H1 (cell line): Measurements from ENCODE around the gene RAB9B. TPM values are rescaled to one million over a fixed set of nuclear protein-coding genes. Genes with fewer than 3 reads are reported as not detected.

Experiments used
- CTCF ChIA-PET: fragments of 300-600 bp; sonication (Branson Sonifier 250); formaldehyde crosslinking; loops from one replicate; lab custom pipeline; 2021; ENCODE audit not compliant: partially characterized antibody; lab: Charles Lee
- POLR2A ChIA-PET: fragments of 300-600 bp; sonication (Branson Sonifier 250); formaldehyde crosslinking; loops from one replicate; lab custom pipeline; 2021; ENCODE audit warnings: inconsistent platforms; ENCODE audit not compliant: partially characterized antibody; lab: Charles Lee
- DNase-seq, 2 experiments: peaks; one replicate each; pipeline versions ENCODE4 v3.0.0 to v3.0.0-alpha.2; 2010 to 2022; ENCODE audit warnings: low spot score in 2 of 2, low read depth in 1 of 2, mixed read lengths in 1 of 2
- FAIRE-seq: peaks from 2 replicates; lab custom pipeline; 2011; peaks lifted over from hg19 to GRCh38; lab: Jason Lieb, UNC
- H2AFZ ChIP-seq: 2 replicates; pipeline ENCODE4 v1.8.1; 2012; ENCODE audit warnings: low read length, inconsistent platforms
- H2AK5ac ChIP-seq: 2 replicates; pipeline ENCODE4 v1.6.1; 2013; ENCODE audit warnings: low read depth, low read length
- H2BK120ac ChIP-seq: replicated peaks from 2 replicates; pipeline ENCODE3; 2013; ENCODE audit warnings: low read depth, low read length, inconsistent platforms
- H2BK12ac ChIP-seq: 2 replicates; pipeline ENCODE4 v1.6.1; 2013; ENCODE audit warnings: low read depth, low read length
- H2BK15ac ChIP-seq: 2 replicates; pipeline ENCODE4 v1.6.1; 2013; ENCODE audit warnings: low read length
- H2BK20ac ChIP-seq: 2 replicates; pipeline ENCODE4 v1.6.1; 2013; ENCODE audit warnings: low read length
- H2BK5ac ChIP-seq: 2 replicates; pipeline ENCODE4 v1.6.1; 2013; ENCODE audit warnings: low read depth, low read length
- H3K14ac ChIP-seq: 2 replicates; pipeline ENCODE4 v1.6.1; 2013; ENCODE audit warnings: inconsistent platforms; ENCODE audit not compliant: insufficient read length
- H3K18ac ChIP-seq: 2 replicates; pipeline ENCODE4 v1.6.1; 2013; ENCODE audit warnings: low read length; ENCODE audit errors: extremely low read depth
- H3K23ac ChIP-seq: 2 replicates; pipeline ENCODE4 v1.6.1; 2013; ENCODE audit warnings: inconsistent platforms; ENCODE audit not compliant: insufficient read length
- H3K23me2 ChIP-seq: 2 replicates; pipeline ENCODE4 v1.6.1; 2013; ENCODE audit warnings: low read depth, low read length
- H3K27ac ChIP-seq: 2 replicates; pipeline ENCODE4 v1.6.1; 2011; ENCODE audit warnings: low read depth, low read length, inconsistent platforms
- H3K27me3 ChIP-seq, 4 experiments: replicated peaks in 1 of 4; 1 replicate in 1 of 4; 2 replicates in 3 of 4; pipeline versions ENCODE4 v1.6.1 to v1.8.1; 2011 to 2013; ENCODE audit warnings: low read length in 3 of 4, mild to moderate bottlenecking in 3 of 4, inconsistent platforms in 2 of 4, mixed read lengths in 2 of 4, moderate library complexity in 1 of 4; ENCODE audit not compliant: control insufficient read depth in 3 of 4, insufficient read depth in 3 of 4; ENCODE audit errors: extremely low read depth in 1 of 4
- H3K36me3 ChIP-seq, 4 experiments: 2 replicates each; pipeline versions ENCODE4 v1.6.1 to v1.8.1; 2011 to 2013; ENCODE audit warnings: mild to moderate bottlenecking in 4 of 4, low read length in 3 of 4, moderate library complexity in 2 of 4, control low read depth in 1 of 4, inconsistent platforms in 1 of 4; ENCODE audit not compliant: insufficient read depth in 4 of 4, control insufficient read depth in 2 of 4
- H3K4ac ChIP-seq: replicated peaks from 2 replicates; pipeline ENCODE3; 2013; ENCODE audit warnings: low read length, low read depth, mixed read lengths, inconsistent platforms; ENCODE audit not compliant: insufficient read length
- H3K4me1 ChIP-seq, 4 experiments: replicated peaks in 1 of 4; 1 replicate in 1 of 4; 2 replicates in 3 of 4; pipeline versions ENCODE4 v1.6.1 to v1.8.1; 2011 to 2013; ENCODE audit warnings: low read length in 3 of 4, inconsistent platforms in 2 of 4, mixed read lengths in 1 of 4; ENCODE audit not compliant: insufficient read depth in 4 of 4, control insufficient read depth in 3 of 4
- H3K4me2 ChIP-seq, 2 experiments: 2 replicates each; pipeline versions ENCODE4 v1.6.1 to v1.8.1; 2011 to 2013; ENCODE audit warnings: low read depth in 2 of 2, low read length in 2 of 2, control low read depth in 1 of 2, inconsistent platforms in 1 of 2, mild to moderate bottlenecking in 1 of 2; ENCODE audit not compliant: insufficient read depth in 1 of 2
- H3K4me3 ChIP-seq, 4 experiments: fragments of 200-600, 300-600 bp in 1 of 4; sonication (generic), shearing (Covaris generic), sonication (Bioruptor Twin) in 1 of 4; 2 replicates each; pipeline versions ENCODE4 v1.5.1 to v1.8.1; 2011 to 2016; ENCODE audit warnings: low read length in 4 of 4, low read depth in 3 of 4, control low read depth in 2 of 4, inconsistent platforms in 2 of 4, mild to moderate bottlenecking in 2 of 4, mixed read lengths in 1 of 4, moderate library complexity in 1 of 4; ENCODE audit not compliant: insufficient read depth in 2 of 4; ENCODE audit errors: extremely low read depth in 1 of 4
- H3K56ac ChIP-seq: replicated peaks from 2 replicates; pipeline ENCODE3; 2013; ENCODE audit warnings: low read depth, mild to moderate bottlenecking, mixed read lengths, low read length, inconsistent platforms; ENCODE audit not compliant: insufficient read length
- H3K79me1 ChIP-seq: 2 replicates; pipeline ENCODE4 v1.6.1; 2013; ENCODE audit warnings: low read depth, low read length, control low read depth
- H3K79me2 ChIP-seq, 2 experiments: 2 replicates each; pipeline versions ENCODE4 v1.6.1 to v1.8.1; 2012 to 2013; ENCODE audit warnings: low read length in 2 of 2, mild to moderate bottlenecking in 2 of 2, inconsistent platforms in 1 of 2; ENCODE audit not compliant: insufficient read depth in 2 of 2, control insufficient read depth in 1 of 2
- H3K9ac ChIP-seq, 4 experiments: replicated peaks in 1 of 4; 1 replicate in 1 of 4; 2 replicates in 3 of 4; pipeline versions ENCODE4 v1.6.1 to v1.8.1; 2011 to 2013; ENCODE audit warnings: low read depth in 3 of 4, low read length in 3 of 4, control low read depth in 2 of 4, mild to moderate bottlenecking in 2 of 4, moderate library complexity in 2 of 4, inconsistent platforms in 1 of 4; ENCODE audit errors: extremely low read depth in 1 of 4
- H3K9me3 ChIP-seq, 2 experiments: 2 replicates each; pipeline versions ENCODE4 v1.6.1 to v1.8.1; 2012 to 2013; ENCODE audit warnings: mild to moderate bottlenecking in 2 of 2, moderate library complexity in 2 of 2, control low read depth in 1 of 2, inconsistent platforms in 1 of 2, low read depth in 1 of 2, low read length in 1 of 2, mixed read lengths in 1 of 2; ENCODE audit not compliant: insufficient read depth in 2 of 2
- H4K20me1 ChIP-seq, 2 experiments: replicated peaks in 1 of 2; 2 replicates each; pipeline versions ENCODE3 to v1.8.1; 2011 to 2013; ENCODE audit warnings: inconsistent platforms in 2 of 2, low read length in 2 of 2, mild to moderate bottlenecking in 1 of 2; ENCODE audit not compliant: insufficient read depth in 2 of 2, control insufficient read depth in 1 of 2
- H4K5ac ChIP-seq: 2 replicates; pipeline ENCODE4 v1.6.1; 2013; ENCODE audit warnings: low read length, low read depth, mixed read lengths, inconsistent platforms; ENCODE audit not compliant: insufficient read length
- H4K8ac ChIP-seq: 2 replicates; pipeline ENCODE4 v1.8.0; 2013; ENCODE audit warnings: mild to moderate bottlenecking, moderate library complexity, low read length, inconsistent platforms; ENCODE audit not compliant: insufficient read depth; ENCODE audit errors: extremely low read depth
- H4K91ac ChIP-seq: replicated peaks from 2 replicates; pipeline ENCODE3; 2013; ENCODE audit warnings: low read length, mixed read lengths, inconsistent platforms; ENCODE audit not compliant: insufficient read length
- BCL11A ChIP-seq, 2 experiments: IDR thresholded peaks; one replicate each; pipeline ENCODE4 v1.6.1; 2011; ENCODE audit warnings: low read depth in 2 of 2, low read length in 2 of 2, mild to moderate bottlenecking in 2 of 2
- BRCA1 ChIP-seq: IDR thresholded peaks from 2 replicates; pipeline ENCODE4 v1.6.1; 2012; ENCODE audit warnings: low read depth, low read length, improper control_type of control experiment
- CHD1 ChIP-seq: IDR thresholded peaks from 2 replicates; pipeline ENCODE4 v1.6.1; 2012; ENCODE audit warnings: low read depth, low read length, improper control_type of control experiment
- CTBP2 ChIP-seq: IDR thresholded peaks from 2 replicates; pipeline ENCODE4 v1.7.0; 2011; ENCODE audit warnings: borderline replicate concordance, mild to moderate bottlenecking, moderate library complexity, mixed read lengths, low read length; ENCODE audit not compliant: insufficient read depth, insufficient read length
- FOSL1 ChIP-seq: IDR thresholded peaks from 2 replicates; pipeline ENCODE4 v1.6.1; 2011; ENCODE audit warnings: mild to moderate bottlenecking, low read depth, low read length, moderate library complexity; ENCODE audit not compliant: insufficient read depth
- GABPA ChIP-seq: IDR thresholded peaks from 2 replicates; pipeline ENCODE4 v1.6.1; 2011; ENCODE audit warnings: mild to moderate bottlenecking, low read length, moderate library complexity, borderline replicate concordance; ENCODE audit not compliant: insufficient read depth
- GTF2F1 ChIP-seq: IDR thresholded peaks from 2 replicates; pipeline ENCODE4 v1.6.1; 2012; ENCODE audit warnings: low read depth, low read length, improper control_type of control experiment, borderline replicate concordance
- HDAC6 ChIP-seq: IDR thresholded peaks from one replicate; pipeline ENCODE4 v1.7.1; 2012; ENCODE audit warnings: low read depth, mild to moderate bottlenecking, inconsistent platforms, low read length, moderate library complexity
- JUN ChIP-seq: IDR thresholded peaks from 2 replicates; pipeline ENCODE4 v1.6.1; 2011; ENCODE audit warnings: low read depth, mild to moderate bottlenecking, improper control_type of control experiment, low read length
- RXRA ChIP-seq: IDR thresholded peaks from 2 replicates; pipeline ENCODE4 v1.6.1; 2011; ENCODE audit warnings: low read depth, mild to moderate bottlenecking, low read length, moderate library complexity; ENCODE audit not compliant: insufficient read depth
- SP1 ChIP-seq: IDR thresholded peaks from 2 replicates; pipeline ENCODE4 v1.6.1; 2011; ENCODE audit warnings: low read depth, low read length
- SP4 ChIP-seq: IDR thresholded peaks from 2 replicates; pipeline ENCODE4 v1.6.1; 2012; ENCODE audit warnings: low read length, inconsistent platforms
- TBP ChIP-seq: IDR thresholded peaks from 2 replicates; pipeline ENCODE4 v1.6.1; 2011; ENCODE audit warnings: low read depth, low read length, improper control_type of control experiment
- WGBS, 2 experiments: shearing (Covaris generic) in 1 of 2; methylation state at CpG; one replicate each; pipeline versions ENCODE4 v1.1.6 to v1.1.7; 2013 to 2015; ENCODE audit warnings: low lambda C conversion rate in 2 of 2, mixed read lengths in 2 of 2, inconsistent platforms in 1 of 2, low coverage in 1 of 2, missing lambda C conversion rate in 1 of 2; ENCODE audit not compliant: insufficient replicate concordance in 2 of 2, insufficient coverage in 1 of 2, insufficient read length in 1 of 2; ENCODE audit errors: extremely low coverage in 1 of 2, missing lambda C conversion rate in 1 of 2; 5-methylcytosine and 5-hydroxymethylcytosine counted together
- polyA plus RNA-seq, 7 experiments: library from polyadenylated mRNA; depleted of rRNA in 3 of 7; stranded (reverse) in 5 of 7; unstranded in 2 of 7; fragments of >200 nt in 5 of 7; fragments of 200-250 nt in 2 of 7; gene quantifications; 1 replicate in 5 of 7; 2 replicates in 1 of 7; 4 replicates in 1 of 7; pipeline versions ENCODE4 v1.2.1 to v1.2.3, GENCODE V29; 2011 to 2013; ENCODE audit warnings: missing spikeins in 2 of 7, mixed read lengths in 2 of 7
- total RNA-seq: library from RNA; stranded (reverse); fragmentation: NEBNext Ultra II Directional; extraction: Animal tissue kit (Norgen Biotek cat#: 25700); gene quantifications from 2 replicates; pipeline ENCODE4 v1.2.1, GENCODE V29; 2021
- TF ChIP-seq, protein P1 (sequence below): IDR thresholded peaks from 2 replicates; pipeline ENCODE4 v1.6.1; 2012; ENCODE audit warnings: inconsistent platforms

The RAB9B gene
- total and polyA plus RNA-seq, 2 of the 8 experiments (the other 6 are each of a cell fraction or from before 2014, with no cell fraction given), result 0.26 to 0.56 TPM

DNA sequence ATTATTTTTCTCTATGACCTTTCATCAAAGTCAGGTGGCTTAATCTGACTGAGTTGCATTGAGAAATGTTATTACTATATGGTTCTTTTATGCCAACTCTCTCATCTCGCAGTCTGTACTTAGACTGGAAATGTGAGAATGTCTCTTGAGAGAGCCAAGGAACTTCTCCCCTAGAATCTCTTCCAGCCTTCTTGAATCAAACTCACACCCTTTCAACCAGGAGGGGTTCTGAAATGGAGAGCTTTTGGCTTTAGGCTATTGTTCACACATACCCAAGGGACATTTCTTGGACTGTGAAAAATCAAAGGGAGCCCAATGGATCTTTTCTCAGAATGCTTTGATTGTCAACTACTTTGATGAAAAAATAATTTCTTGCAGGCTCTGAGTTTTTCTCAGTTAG is 50.4 kb downstream of the RAB9B start:
- WGBS, 2 experiments, result 100% methylated on average over 1 of the region's 1 CpG; no CpG with 5 or more reads in 1 of the 2 experiments
- no peaks in the 10 kb centered on the region for H3K4me1 ChIP-seq
- TF ChIP-seq SP1 (no peak), BCL11A (IDR thresholded peaks at IDR 0.05; ENCODE audit: low read depth in 2 of 2, low read length in 2 of 2) (no peak), CHD1 (no peak), SP4 (no peak), FOSL1 (no peak), HDAC6 (no peak), RXRA (no peak), JUN (no peak), CTBP2 (no peak), BRCA1 (no peak), TBP (no peak), GTF2F1 (no peak), GABPA (no peak)
- TF ChIP-seq, protein P1, sequence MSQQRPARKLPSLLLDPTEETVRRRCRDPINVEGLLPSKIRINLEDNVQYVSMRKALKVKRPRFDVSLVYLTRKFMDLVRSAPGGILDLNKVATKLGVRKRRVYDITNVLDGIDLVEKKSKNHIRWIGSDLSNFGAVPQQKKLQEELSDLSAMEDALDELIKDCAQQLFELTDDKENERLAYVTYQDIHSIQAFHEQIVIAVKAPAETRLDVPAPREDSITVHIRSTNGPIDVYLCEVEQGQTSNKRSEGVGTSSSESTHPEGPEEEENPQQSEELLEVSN, result no peak
- no peak overlapping the region for H2AFZ ChIP-seq
- no peaks in the 10 kb centered on the region for H4K20me1 ChIP-seq
- no peak overlapping the region for H3K14ac ChIP-seq
- H3K9ac ChIP-seq, result no peak overlapping the region
- H4K8ac ChIP-seq, result no peak overlapping the region
- H4K5ac ChIP-seq, result no peak overlapping the region
- no peak overlapping the region for H3K4me2 ChIP-seq
- POLR2A ChIA-PET, result interaction anchor here (1.7 to 4.2 kb wide), 2 partner anchors 8 to 11 kb away, joined by 7 to 16 read pairs; no protein-coding TSS in a partner anchor
- H3K18ac ChIP-seq, result no peak overlapping the region
- FAIRE-seq (no peak), DNase-seq (no peak)
- H3K36me3 ChIP-seq, result peaks cover 0 to 57% (median 21%) of the 10 kb centered on the region in 4 experiments; a peak in 6 of 8 replicates
- H3K27me3 ChIP-seq, result no peaks in the 10 kb centered on the region
- H3K79me2 ChIP-seq, result no peaks in the 10 kb centered on the region
- H2BK12ac ChIP-seq, result no peak overlapping the region
- no peak overlapping the region for H3K56ac ChIP-seq
- no peak overlapping the region for H3K27ac ChIP-seq
- no peaks in the 10 kb centered on the region; the same call in 1 of the 2 replicates for H3K79me1 ChIP-seq
- no peak overlapping the region for H2BK120ac ChIP-seq
- H3K23ac ChIP-seq, result no peak overlapping the region
- H2AK5ac ChIP-seq, result no peak overlapping the region
- no peak overlapping the region for H2BK15ac ChIP-seq
- H4K91ac ChIP-seq, result no peak overlapping the region
- no peak overlapping the region for H2BK20ac ChIP-seq
- no peak overlapping the region for H3K4ac ChIP-seq
- no peak overlapping the region for H2BK5ac ChIP-seq
- H3K4me3 ChIP-seq, result no peak overlapping the region
- H3K9me3 ChIP-seq, result no peaks in the 10 kb centered on the region
- CTCF ChIA-PET, result interaction anchor here (1.4 kb wide), 1 partner anchor 77 kb away, joined by 3 read pairs; no protein-coding TSS in a partner anchor
- H3K23me2 ChIP-seq, result no peaks in the 10 kb centered on the region
